ENCODE data around the gene SNRNP27. TPM values are rescaled to one million over a fixed set of nuclear protein-coding genes. Genes with fewer than 3 reads are reported as not detected.

The SNRNP27 gene
- total and polyA plus RNA-seq, 9 of the 15 experiments (the other 6 are each of a cell fraction or from before 2014, with no cell fraction given) = 29.2 to 102 (median 65.7) TPM

- peak; percentile 92 for TF ChIP-seq THAP12 (CRISPR knock-in tag; IDR thresholded peaks at IDR 0.05)
- no peak for TF ChIP-seq SIRT6 (IDR thresholded peaks at IDR 0.05; ENCODE audit: low read depth, low read length)
- TF ChIP-seq GTF2F1 (IDR thresholded peaks at IDR 0.05; ENCODE audit: low read depth, low read length) = peak; percentile 60; the same call in 1 of the 2 replicates
- 0 out of 2 replicates have a peak, but pooled peaks have one; percentile 48 for TF ChIP-seq ZBED1 (IDR thresholded peaks at IDR 0.05)
- TF ChIP-seq ZBTB7A (IDR thresholded peaks at IDR 0.05; ENCODE audit: borderline replicate concordance, control insufficient read depth, low read depth, low read length) = no peak
- TF ChIP-seq RBBP5 (IDR thresholded peaks at IDR 0.05; ENCODE audit: borderline replicate concordance, insufficient read depth, low read length, poor library complexity, severe bottlenecking) = no peak
- TF ChIP-seq DMBX1 (CRISPR knock-in tag; IDR thresholded peaks at IDR 0.05; ENCODE audit: borderline replicate concordance) = 0 out of 2 replicates have a peak, but pooled peaks have one; percentile 69
- TF ChIP-seq ZNF551 (CRISPR knock-in tag; IDR thresholded peaks at IDR 0.05) = no peak
- peak; percentile 89; the same call in 1 of the 2 replicates for TF ChIP-seq POLR2AphosphoS2 (IDR thresholded peaks at IDR 0.05; ENCODE audit: low read length)
- TF ChIP-seq HMGN3 (IDR thresholded peaks at IDR 0.05; ENCODE audit: borderline replicate concordance, extremely low read depth, insufficient read length, low read depth, low read length) = peak; percentile 82
- no peak for TF ChIP-seq SMAD2 (IDR thresholded peaks at IDR 0.05; ENCODE audit: low read depth, low read length)
- TF ChIP-seq BRCA1 (IDR thresholded peaks at IDR 0.05) = no peak
- TF ChIP-seq BRCA1 (CRISPR knock-in tag; IDR thresholded peaks at IDR 0.05) = no peak
- no peak for TF ChIP-seq CSDE1 (IDR thresholded peaks at IDR 0.05)
- no peak for TF ChIP-seq COPS2 (conservative IDR thresholded peaks at IDR 0.05)
- TF ChIP-seq ZNF79 (CRISPR knock-in tag; IDR thresholded peaks at IDR 0.05; ENCODE audit: low read depth) = no peak; the same call in 1 of the 2 replicates
- no peak for TF ChIP-seq ZNF76 (CRISPR knock-in tag; IDR thresholded peaks at IDR 0.05; ENCODE audit: borderline replicate concordance)
- TF ChIP-seq ZNF830 (CRISPR knock-in tag; IDR thresholded peaks at IDR 0.05) = 0 out of 2 replicates have a peak, but pooled peaks have one; percentile 36
- peak; percentile 52; the same call in 1 of the 2 replicates for TF ChIP-seq ETV1 (tag; conservative IDR thresholded peaks at IDR 0.05; ENCODE audit: low read depth)
- no peak for TF ChIP-seq HES1 (IDR thresholded peaks at IDR 0.05; ENCODE audit: low read depth)
- peak; percentile 88; the same call in 1 of the 2 replicates for TF ChIP-seq KDM2B (CRISPR knock-in tag; IDR thresholded peaks at IDR 0.05)
- TF ChIP-seq ZNF586 (CRISPR knock-in tag; conservative IDR thresholded peaks at IDR 0.05) = no peak
- no peak; the same call in 1 of the 2 replicates for TF ChIP-seq FOXJ3 (CRISPR knock-in tag; IDR thresholded peaks at IDR 0.05)
- peak; percentile 85; the same call in 1 of the 2 replicates for TF ChIP-seq POLR2H (tag; IDR thresholded peaks at IDR 0.05; ENCODE audit: low read depth)
- no peak for TF ChIP-seq MEF2A (IDR thresholded peaks at IDR 0.05; ENCODE audit: control insufficient read depth, low read depth, low read length)
- TF ChIP-seq ADNP (tag; IDR thresholded peaks at IDR 0.05) = no peak
Observed at GRCh38 chr2:69914164-69914949, 20.6 kb downstream of the SNRNP27 start (continued).
